C4-2B (cell line): ENCODE measurements around the gene SNAI3.

Experiments used
- ZFX ChIP-seq: fragments of 450-650 bp; IDR thresholded peaks from 2 replicates; pipeline ENCODE4 v1.6.1; 2017
- TF ChIP-seq, protein P1 (sequence below): fragments of 450-650 bp; conservative IDR thresholded peaks from 2 replicates; pipeline ENCODE4 v1.5.1; 2017; ENCODE audit warnings: mild to moderate bottlenecking

DNA sequence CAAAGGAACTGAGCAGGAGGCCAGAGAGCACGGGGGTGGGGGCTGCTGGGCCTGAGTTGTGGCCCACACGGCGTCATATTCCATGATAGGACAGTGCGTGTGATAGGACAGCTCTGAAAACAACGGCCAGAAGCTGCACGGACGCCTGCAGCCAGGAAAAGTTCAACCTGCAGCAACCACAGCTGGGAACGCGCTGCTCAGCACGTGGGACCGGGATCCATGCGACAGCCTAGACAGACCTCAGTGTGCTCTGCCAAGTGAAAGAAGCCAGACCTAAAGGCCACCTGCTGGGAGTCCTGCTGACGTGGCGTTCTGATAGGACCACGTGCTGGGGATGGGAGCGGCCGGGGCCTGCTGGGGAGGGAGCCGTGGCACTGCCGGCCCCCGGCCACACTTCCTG, 41.6 kb upstream of the SNAI3 start:
- TF ChIP-seq, protein P1, sequence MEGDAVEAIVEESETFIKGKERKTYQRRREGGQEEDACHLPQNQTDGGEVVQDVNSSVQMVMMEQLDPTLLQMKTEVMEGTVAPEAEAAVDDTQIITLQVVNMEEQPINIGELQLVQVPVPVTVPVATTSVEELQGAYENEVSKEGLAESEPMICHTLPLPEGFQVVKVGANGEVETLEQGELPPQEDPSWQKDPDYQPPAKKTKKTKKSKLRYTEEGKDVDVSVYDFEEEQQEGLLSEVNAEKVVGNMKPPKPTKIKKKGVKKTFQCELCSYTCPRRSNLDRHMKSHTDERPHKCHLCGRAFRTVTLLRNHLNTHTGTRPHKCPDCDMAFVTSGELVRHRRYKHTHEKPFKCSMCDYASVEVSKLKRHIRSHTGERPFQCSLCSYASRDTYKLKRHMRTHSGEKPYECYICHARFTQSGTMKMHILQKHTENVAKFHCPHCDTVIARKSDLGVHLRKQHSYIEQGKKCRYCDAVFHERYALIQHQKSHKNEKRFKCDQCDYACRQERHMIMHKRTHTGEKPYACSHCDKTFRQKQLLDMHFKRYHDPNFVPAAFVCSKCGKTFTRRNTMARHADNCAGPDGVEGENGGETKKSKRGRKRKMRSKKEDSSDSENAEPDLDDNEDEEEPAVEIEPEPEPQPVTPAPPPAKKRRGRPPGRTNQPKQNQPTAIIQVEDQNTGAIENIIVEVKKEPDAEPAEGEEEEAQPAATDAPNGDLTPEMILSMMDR: no peak
- TF ChIP-seq ZFX: no peak
